ENCODE results near the gene SUSD1. TPM values are rescaled to one million over a fixed set of nuclear protein-coding genes. Genes with fewer than 3 reads are reported as not detected.

SUSD1 gene
- total RNA-seq, 2 donors from 2014 or later: 7.8 to 7.9 TPM

GRCh38 chr9:112069318-112070169 is 105.6 kb downstream of the SUSD1 start:
- Histone ChIP-seq H3K27ac (peak overlapping the region in 3 of 4 donors; percentile 13 to 84 (median 77)), H3K4me1 (peaks cover 61% of the 10 kb centered on the region), H3K36me3 (replicated peaks in 1 of 2; ENCODE audit: insufficient read depth in 1 of 2, low read depth in 2 of 2) (no peaks in the 10 kb centered on the region), H3K9me3 (no peaks in the 10 kb centered on the region), H3K4me3 (no peak overlapping the region), H3K27me3 (no peaks in the 10 kb centered on the region)
- DNase-seq: peak in 2 of 4 donors; percentile 30 to 69
- peak; percentile 40 for ATAC-seq
- intact Hi-C loops (cut with DNase I): no loop called here
- TF ChIP-seq CTCF (IDR thresholded peaks at IDR 0.05) (no peak), POLR2A (IDR thresholded peaks at IDR 0.05) (no peak)
- 75 to 83% methylated on average over 14 to 15 of the region's 15 CpGs for WGBS, 2 donors

GRCh38 chr9:112065806-112066606 is 109.1 kb downstream of the SUSD1 start:
- H3K27ac ChIP-seq: peak overlapping the region; percentile 35 to 84 (median 64)
- no peaks in the 10 kb centered on the region for H3K27me3 ChIP-seq
- DNase-seq (peak; percentile 59 to 80 (median 72)), ATAC-seq (peak; percentile 88)
- H3K9me3 ChIP-seq: no peaks in the 10 kb centered on the region
- no peaks in the 10 kb centered on the region for H3K36me3 ChIP-seq (replicated peaks in 1 of 2; ENCODE audit: insufficient read depth in 1 of 2, low read depth in 2 of 2)
- no peak for TF ChIP-seq CTCF (IDR thresholded peaks at IDR 0.05)
- TF ChIP-seq POLR2A (IDR thresholded peaks at IDR 0.05): no peak
- no peak overlapping the region for H3K4me3 ChIP-seq
- 33 to 42% methylated on average over 12 to 14 of the region's 14 CpGs for WGBS, 2 donors
- intact Hi-C loops (cut with DNase I): no loop called here
- H3K4me1 ChIP-seq: peaks cover 46% of the 10 kb centered on the region

- 52 to 74% methylated on average over 5 of the region's 5 CpGs for WGBS, 2 donors
- H3K9me3 ChIP-seq: no peaks in the 10 kb centered on the region
- intact Hi-C loops (cut with DNase I): no loop called here
- H3K36me3 ChIP-seq (replicated peaks in 1 of 2; ENCODE audit: insufficient read depth in 1 of 2, low read depth in 2 of 2): no peaks in the 10 kb centered on the region
- ATAC-seq (no peak), DNase-seq (no peak)
- TF ChIP-seq CTCF (IDR thresholded peaks at IDR 0.05): no peak
- no peak for TF ChIP-seq POLR2A (IDR thresholded peaks at IDR 0.05)
- H3K27me3 ChIP-seq: no peaks in the 10 kb centered on the region
- H3K27ac ChIP-seq: peak overlapping the region; percentile 35 to 84 (median 64)
- peaks cover 44% of the 10 kb centered on the region for H3K4me1 ChIP-seq
- H3K4me3 ChIP-seq: no peak overlapping the region
These were observed 110.2 kb downstream of the SUSD1 start for GRCh38 chr9:112064871-112065270.

GRCh38 chr9:112063586-112063985 is 111.5 kb downstream of the SUSD1 start:
- peak overlapping the region in 1 of 4 donors; percentile 9 for H3K27ac ChIP-seq
- no peaks in the 10 kb centered on the region for H3K36me3 ChIP-seq (replicated peaks in 1 of 2; ENCODE audit: insufficient read depth in 1 of 2, low read depth in 2 of 2)
- peaks cover 46% of the 10 kb centered on the region for H3K4me1 ChIP-seq
- intact Hi-C loops (cut with DNase I): no loop called here
- no peak overlapping the region for H3K4me3 ChIP-seq
- WGBS, 2 donors: 95 to 99% methylated on average over 4 of the region's 4 CpGs
- TF ChIP-seq CTCF (IDR thresholded peaks at IDR 0.05) (no peak), POLR2A (IDR thresholded peaks at IDR 0.05) (no peak)
- no peak for ATAC-seq
- DNase-seq: no peak
- no peaks in the 10 kb centered on the region for H3K9me3 ChIP-seq
- no peaks in the 10 kb centered on the region for H3K27me3 ChIP-seq

Data from body of pancreas (tissue), 4 donors.